HepG2 (cell line): ENCODE measurements around the gene RAB15. TPM values are rescaled to one million over a fixed set of nuclear protein-coding genes. Genes with fewer than 3 reads are reported as not detected.

Source experiments
- ATAC-seq: fragments of 200-7000 bp; cut with Tn5 transposase; 3 replicates; pipeline ENCODE4 v1.9.1; 2020; ENCODE audit warnings: mild to moderate bottlenecking, moderate library complexity
- BruUV-seq: library from RNA; stranded (reverse); fragments of 400-500 nt; replicated peaks from 2 replicates; lab custom pipeline; 2021; lab: Mats Ljungman, UMichigan
- CTCF ChIA-PET: fragments of 300-600 bp; formaldehyde crosslinking; extraction: SDS; loops from one replicate; lab custom pipeline; 2021; ENCODE audit warnings: low total read pairs, inconsistent platforms, low intra/inter-chr PET ratio; lab: Yijun Ruan, JAX
- POLR2A ChIA-PET: fragments of 350-600 bp; sonication (Branson Sonifier 250); formaldehyde crosslinking; loops from one replicate; lab custom pipeline; 2020; ENCODE audit warnings: antibody characterized with exemption, inconsistent platforms; lab: Yijun Ruan, JAX
- DNase-seq: peaks from one replicate; pipeline ENCODE4 v3.0.0-alpha.2; 2015; ENCODE audit warnings: low spot score
- FAIRE-seq: peaks from 3 replicates; lab custom pipeline; 2011; peaks lifted over from hg19 to GRCh38; lab: Jason Lieb, UNC
- H2AFZ ChIP-seq: one replicate; pipeline ENCODE4 v1.6.1; 2011; ENCODE audit warnings: low read length, inconsistent platforms
- H3K27ac ChIP-seq: fragments of 300-600 bp; 3 replicates; pipeline ENCODE4 v1.8.0; 2011; ENCODE audit warnings: mixed run types, mild to moderate bottlenecking, mixed read lengths, low read length, inconsistent platforms; ENCODE audit not compliant: insufficient read depth; ENCODE audit errors: extremely low read length
- H3K27me3 ChIP-seq, 2 experiments: fragments of 200-600 bp in 1 of 2; 2 replicates in 1 of 2; 3 replicates in 1 of 2; pipeline versions ENCODE4 v1.6.0 to v1.8.0; 2011; ENCODE audit warnings: low read length in 2 of 2, mild to moderate bottlenecking in 2 of 2, moderate library complexity in 2 of 2, inconsistent platforms in 1 of 2; ENCODE audit not compliant: insufficient read depth in 2 of 2, control insufficient read depth in 1 of 2
- H3K36me3 ChIP-seq, 2 experiments: fragments of 200-600 bp in 1 of 2; replicated peaks in 1 of 2; 2 replicates in 1 of 2; 3 replicates in 1 of 2; pipeline versions ENCODE4 v1.5.1 to v1.8.0; 2011; ENCODE audit warnings: low read length in 2 of 2, inconsistent platforms in 1 of 2; ENCODE audit not compliant: insufficient read depth in 2 of 2, control insufficient read depth in 1 of 2
- H3K4me1 ChIP-seq: 2 replicates; pipeline ENCODE4 v1.5.1; 2012; ENCODE audit warnings: low read length, inconsistent platforms; ENCODE audit not compliant: insufficient read depth
- H3K4me2 ChIP-seq: 2 replicates; pipeline ENCODE4 v1.6.0; 2011; ENCODE audit warnings: low read depth, low read length, inconsistent platforms
- H3K4me3 ChIP-seq, 3 experiments: fragments of 200-600 bp in 1 of 3; sonication (generic), shearing (Covaris generic) in 1 of 3; replicated peaks in 1 of 3; 2 replicates each; pipeline ENCODE4 v1.5.1; 2011 to 2016; ENCODE audit warnings: low read length in 3 of 3, inconsistent platforms in 2 of 3, low read depth in 2 of 3, mild to moderate bottlenecking in 2 of 3, control low read depth in 1 of 3, mixed read lengths in 1 of 3; ENCODE audit not compliant: insufficient read depth in 1 of 3
- H3K79me2 ChIP-seq: one replicate; pipeline ENCODE4 v1.6.1; 2011; ENCODE audit warnings: low read length, inconsistent platforms; ENCODE audit not compliant: insufficient read depth
- H3K9ac ChIP-seq: 2 replicates; pipeline ENCODE4 v1.6.0; 2011; ENCODE audit warnings: mild to moderate bottlenecking, low read depth, low read length, inconsistent platforms; ENCODE audit not compliant: insufficient read depth
- H3K9me3 ChIP-seq: 2 replicates; pipeline ENCODE4 v1.5.1; 2012; ENCODE audit warnings: mild to moderate bottlenecking, low read length
- H4K20me1 ChIP-seq: 2 replicates; pipeline ENCODE4 v1.6.0; 2011; ENCODE audit warnings: inconsistent platforms, mild to moderate bottlenecking, low read length, moderate library complexity; ENCODE audit not compliant: insufficient read depth
- ARID5B ChIP-seq: IDR thresholded peaks from 2 replicates; pipeline ENCODE4 v1.4.0; 2020; ENCODE audit warnings: mild to moderate bottlenecking, missing genetic modification reagents
- FOXO1 ChIP-seq: sonication (generic); formaldehyde crosslinking; IDR thresholded peaks from 2 replicates; pipeline ENCODE4 v1.4.0; 2020; ENCODE audit warnings: missing genetic modification reagents
- JARID2 ChIP-seq: sonication (generic); formaldehyde crosslinking; IDR thresholded peaks from 2 replicates; pipeline ENCODE4 v1.8.1; 2023; ENCODE audit warnings: missing genetic modification reagents, inconsistent platforms; ENCODE audit not compliant: insufficient replicate concordance
- KMT2A ChIP-seq: sonication (generic); formaldehyde crosslinking; IDR thresholded peaks from 2 replicates; pipeline ENCODE4 v1.4.0; 2020; ENCODE audit warnings: missing genetic modification reagents
- NCOA1 ChIP-seq: sonication (generic); formaldehyde crosslinking; IDR thresholded peaks from 2 replicates; pipeline ENCODE4 v1.9.0; 2021; ENCODE audit warnings: missing genetic modification reagents
- PRDM4 ChIP-seq: sonication (generic); formaldehyde crosslinking; IDR thresholded peaks from 2 replicates; pipeline ENCODE4 v1.9.0; 2021; ENCODE audit warnings: missing genetic modification reagents, borderline replicate concordance
- RORA ChIP-seq: sonication (generic); formaldehyde crosslinking; IDR thresholded peaks from 2 replicates; pipeline ENCODE4 v1.5.0; 2020; ENCODE audit warnings: mild to moderate bottlenecking, missing genetic modification reagents, moderate library complexity
- ZNF12 ChIP-seq: sonication (generic); formaldehyde crosslinking; IDR thresholded peaks from 2 replicates; pipeline ENCODE4 v1.5.0; 2020; ENCODE audit warnings: missing genetic modification reagents
- ZNF124 ChIP-seq: sonication (generic); formaldehyde crosslinking; IDR thresholded peaks from 2 replicates; pipeline ENCODE4 v1.4.0; 2020; ENCODE audit warnings: missing genetic modification reagents
- ZNF3 ChIP-seq: IDR thresholded peaks from 2 replicates; pipeline ENCODE4 v1.7.0; 2017; ENCODE audit warnings: inconsistent platforms
- ZNF530 ChIP-seq: sonication (generic); formaldehyde crosslinking; IDR thresholded peaks from 2 replicates; pipeline ENCODE4 v1.5.0; 2020; ENCODE audit warnings: low read depth, mild to moderate bottlenecking, missing genetic modification reagents
- ZNF639 ChIP-seq: conservative IDR thresholded peaks from 2 replicates; pipeline ENCODE4 v1.6.1; 2018; ENCODE audit warnings: missing genetic modification reagents
- ZNF709 ChIP-seq: sonication (generic); formaldehyde crosslinking; IDR thresholded peaks from 2 replicates; pipeline ENCODE4 v1.5.0; 2020; ENCODE audit warnings: mild to moderate bottlenecking, missing genetic modification reagents
- ZNF770 ChIP-seq: sonication (generic); formaldehyde crosslinking; IDR thresholded peaks from 2 replicates; pipeline ENCODE4 v1.5.0; 2020; ENCODE audit warnings: mild to moderate bottlenecking, missing genetic modification reagents
- ZNF784 ChIP-seq: sonication (generic); formaldehyde crosslinking; IDR thresholded peaks from 2 replicates; pipeline ENCODE4 v1.5.1; 2020; ENCODE audit warnings: missing genetic modification reagents, mild to moderate bottlenecking, borderline replicate concordance
- WGBS: methylation state at CpG from one replicate; pipeline ENCODE4 v1.1.6; 2017; ENCODE audit warnings: low lambda C conversion rate; 5-methylcytosine and 5-hydroxymethylcytosine counted together
- in situ Hi-C: cut with HindIII; loops from 2 replicates; pipeline ENCODE4 v1.10.0; 2017; ENCODE audit warnings: low pct_unique_long_range_greater_than_20kb; ENCODE audit not compliant: extremely low pct_ligation_motif_present
- intact Hi-C: fragments of 100-400 bp; cut with micrococcal nuclease; formaldehyde crosslinking; loops from one replicate; pipeline ENCODE4 v1.10.0; 2022; ENCODE audit not compliant: unreplicated experiment
- polyA plus RNA-seq, 8 experiments: library from polyadenylated mRNA; depleted of rRNA in 3 of 8; stranded (reverse) in 7 of 8; unstranded in 1 of 8; fragments of >200 nt; fragmentation: Illumina TruSeq in 4 of 8; extraction: Trizol in 4 of 8; gene quantifications; 2 replicates each; pipeline versions ENCODE4 v1.2.1 to v1.2.3, GENCODE V29; 2011 to 2016; ENCODE audit warnings: low read depth in 4 of 8, missing spikeins in 1 of 8, mixed read lengths in 1 of 8; ENCODE audit not compliant: insufficient read depth in 1 of 8
- total RNA-seq, 5 experiments: library from RNA; depleted of rRNA; stranded (reverse); fragments of >200 nt; fragmentation: Illumina TruSeq; extraction: Trizol; gene quantifications; 2 replicates each; pipeline ENCODE4 v1.2.3, GENCODE V29; 2016; ENCODE audit warnings: low read depth in 1 of 5

The RAB15 gene
- total and polyA plus RNA-seq, 2 of the 13 experiments (the other 11 are each of a cell fraction or from before 2014, with no cell fraction given): 7.4 to 18.5 TPM

- Histone ChIP-seq H3K79me2 (peaks cover 67% of the 10 kb centered on the region), H3K4me3 (no peak overlapping the region), H2AFZ (no peak overlapping the region), H3K27ac (no peak overlapping the region), H3K9me3 (no peaks in the 10 kb centered on the region), H4K20me1 (no peaks in the 10 kb centered on the region), H3K27me3 (no peaks in the 10 kb centered on the region), H3K9ac (no peak overlapping the region), H3K4me2 (no peak overlapping the region), H3K4me1 (peaks cover 56% of the 10 kb centered on the region), H3K36me3 (peaks cover 0 to 3% of the 10 kb centered on the region in 2 experiments; a peak in 1 of 5 replicates)
- DNase-seq (no peak), FAIRE-seq (no peak), ATAC-seq (no peak)
- 95% methylated on average over 3 of the region's 3 CpGs for WGBS
- BruUV-seq: no TSS peak
- POLR2A ChIA-PET: interaction anchor here (3.6 kb wide), 1 partner anchor 8 kb away, joined by 9 read pairs; the partner anchor contains the start of gene FNTB
- CTCF ChIA-PET: no interaction called here
- intact Hi-C loops: no loop called here
- in situ Hi-C loops: no loop called here
- TF ChIP-seq KMT2A (CRISPR knock-in tag) (no peak), ZNF124 (CRISPR knock-in tag) (no peak), ZNF784 (CRISPR knock-in tag) (no peak), JARID2 (CRISPR knock-in tag) (no peak), ARID5B (CRISPR knock-in tag) (no peak), PRDM4 (no peak), ZNF12 (CRISPR knock-in tag) (no peak), ZNF639 (CRISPR knock-in tag) (no peak), ZNF770 (CRISPR knock-in tag) (no peak), NCOA1 (CRISPR knock-in tag) (no peak), ZNF709 (no peak), ZNF530 (no peak), RORA (no peak), FOXO1 (CRISPR knock-in tag) (no peak), ZNF3 (CRISPR knock-in tag) (no peak)
Observed at GRCh38 chr14:64995291-64995690, 23.2 kb upstream of the RAB15 start.
